ENCODE results near the gene MYO16. TPM values are rescaled to one million over a fixed set of nuclear protein-coding genes. Genes with fewer than 3 reads are reported as not detected.

The MYO16 gene
- total RNA-seq, 1 experiment from 2014 or later, result not detected

- no peak overlapping the region for H4K8ac ChIP-seq (replicated peaks; ENCODE audit: insufficient read length, low read depth, low read length)
- peaks cover 0 to 5% of the 10 kb centered on the region in 2 experiments; a peak in 1 of 4 replicates for H3K4me1 Mint-ChIP-seq
- H4K20me1 ChIP-seq (ENCODE audit: control insufficient read depth, insufficient read depth, insufficient read length), result no peaks in the 10 kb centered on the region
- H2BK5ac ChIP-seq (ENCODE audit: insufficient read length, low read length), result no peak overlapping the region
- no peaks in the 10 kb centered on the region for H3K79me1 ChIP-seq (ENCODE audit: insufficient read depth, low read depth, low read length, poor library complexity, severe bottlenecking)
- no peak overlapping the region for H2AFZ ChIP-seq (ENCODE audit: low read length)
- no peak overlapping the region for H3K4ac ChIP-seq (ENCODE audit: low read depth, low read length)
- H3K23me2 ChIP-seq (ENCODE audit: insufficient read length, low read depth, low read length, poor library complexity, severe bottlenecking), result no peaks in the 10 kb centered on the region
- no peak overlapping the region for H3K14ac ChIP-seq (ENCODE audit: insufficient read depth, low read length)
- TF ChIP-seq CTCF (conservative IDR thresholded peaks at IDR 0.05), result no peak
- no peaks in the 10 kb centered on the region for H3K27me3 Mint-ChIP-seq (ENCODE audit: low read depth)
- H2AK5ac ChIP-seq (ENCODE audit: insufficient read length, low read length), result no peak overlapping the region
- H3K9me3 ChIP-seq (ENCODE audit: control insufficient read depth, low read depth, low read length), result no peaks in the 10 kb centered on the region
- no peak overlapping the region for H3T11ph ChIP-seq (ENCODE audit: low read length)
- H3K56ac ChIP-seq (ENCODE audit: insufficient read length, low read depth, low read length), result no peak overlapping the region
- H2BK12ac ChIP-seq (ENCODE audit: insufficient read length, low read depth, low read length), result no peak overlapping the region
- no peak overlapping the region for H3K4me2 ChIP-seq (ENCODE audit: insufficient read depth, insufficient read length, low read length)
- no peak overlapping the region for H3K4me3 Mint-ChIP-seq
- no peak for DNase-seq
- no peak overlapping the region for H3K18ac ChIP-seq (ENCODE audit: insufficient read length, low read depth, low read length)
- peaks cover 0 to 7% (median 0%) of the 10 kb centered on the region in 3 experiments; a peak in 2 of 7 replicates for H3K36me3 Mint-ChIP-seq (ENCODE audit: insufficient read depth in 1 of 3, low read depth in 3 of 3)
- no peak overlapping the region for H2BK120ac ChIP-seq (ENCODE audit: low read depth, low read length, poor library complexity, severe bottlenecking)
- H3K79me2 ChIP-seq (ENCODE audit: insufficient read depth, low read length), result no peaks in the 10 kb centered on the region
- no peak overlapping the region for H2BK15ac ChIP-seq (ENCODE audit: low read depth, low read length)
- H3K27ac ChIP-seq (ENCODE audit: insufficient read length, low read depth, low read length), result no peak overlapping the region
- H4K5ac ChIP-seq (ENCODE audit: insufficient read length, low read depth, low read length), result no peak overlapping the region
- H3K27me3 ChIP-seq (ENCODE audit: insufficient read depth, low read length), result no peaks in the 10 kb centered on the region
- no peaks in the 10 kb centered on the region for H3K4me1 ChIP-seq (ENCODE audit: insufficient read depth, low read length)
- no peak overlapping the region for H2BK20ac ChIP-seq (ENCODE audit: low read depth, low read length, poor library complexity, severe bottlenecking)
- H3K27ac Mint-ChIP-seq, result no peak overlapping the region
- peaks cover 0 to 7% of the 10 kb centered on the region in 2 experiments; a peak in 3 of 5 replicates for H3K9me3 Mint-ChIP-seq
- no CpG with 5 or more reads among the region's 6 CpGs for WGBS (ENCODE audit: extremely low coverage, insufficient read length, low lambda C conversion rate)
- H3K9ac ChIP-seq (ENCODE audit: extremely low read depth, insufficient read length, low read length), result no peak overlapping the region
- no peak overlapping the region for H3K23ac ChIP-seq (ENCODE audit: insufficient read length, low read depth, low read length)
- no peak overlapping the region for H4K91ac ChIP-seq (ENCODE audit: insufficient read length, low read depth, low read length)
These were observed 606.5 kb downstream of the MYO16 start for GRCh38 chr13:109235901-109236300.
